Measurements from ENCODE around the gene COBLL1.
"Not testable (repeated sequence)": the region's sequence is repeated elsewhere in the genome, so short reads cannot be mapped to it uniquely, and the experiment has no call there.

The COBLL1 gene

DNA sequence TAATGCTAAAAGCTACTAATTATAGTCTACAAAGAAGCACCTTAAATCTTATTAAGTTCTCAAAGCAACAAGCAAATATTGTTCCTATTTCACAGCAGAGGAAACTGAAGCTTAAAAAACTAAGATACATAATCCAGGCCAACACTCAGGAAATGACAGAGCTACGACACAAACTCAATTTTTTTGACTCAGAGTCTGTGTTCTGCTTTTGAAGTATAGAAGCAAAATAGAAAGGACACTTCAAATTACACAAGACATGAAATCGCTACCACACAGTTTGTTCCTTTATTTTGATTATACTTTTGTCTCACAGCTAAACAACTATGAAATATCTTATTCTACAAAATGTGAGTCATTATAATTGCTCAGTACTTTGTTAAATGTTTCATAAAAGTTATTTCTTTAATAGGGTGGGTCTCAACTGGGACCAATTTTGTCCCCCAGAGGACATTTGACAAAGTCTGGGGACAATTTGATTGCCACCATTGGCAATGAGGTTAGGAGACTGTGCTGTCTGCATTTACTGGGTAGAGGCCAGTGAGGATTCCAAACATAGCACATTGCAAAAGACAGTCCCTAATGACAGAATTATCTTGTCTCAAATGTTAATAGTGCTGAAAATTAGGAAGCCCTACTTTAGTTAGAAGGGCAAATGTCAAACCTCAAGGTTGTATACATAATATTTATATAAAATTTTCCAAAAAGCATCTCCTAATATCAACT, 118.8 kb downstream of the COBLL1 start:
- H3K4me1 ChIP-seq (ENCODE audit: control insufficient read depth, insufficient read depth, low read length, poor library complexity, severe bottlenecking), result no peaks in the 10 kb centered on the region
- H3K4me3 ChIP-seq (ENCODE audit: insufficient read depth, low read depth, low read length, poor library complexity, severe bottlenecking), result no peak overlapping the region
- H3K36me3 ChIP-seq (ENCODE audit: control insufficient read depth, insufficient read depth, low read length), result no peaks in the 10 kb centered on the region
- no peak overlapping the region for H3K27ac ChIP-seq (ENCODE audit: insufficient read depth, low read length, poor library complexity, severe bottlenecking)
- DNase-seq, result no peak
- no peaks in the 10 kb centered on the region for H3K27me3 ChIP-seq (replicated peaks; ENCODE audit: control insufficient read depth, insufficient read depth, low read length, poor library complexity, severe bottlenecking)
- H3K9me3 ChIP-seq (ENCODE audit: control insufficient read depth, low read length), result no peaks in the 10 kb centered on the region

- H3K27ac ChIP-seq (ENCODE audit: insufficient read depth, low read length, poor library complexity, severe bottlenecking), result no peak overlapping the region
- no peaks in the 10 kb centered on the region for H3K36me3 ChIP-seq (ENCODE audit: control insufficient read depth, insufficient read depth, low read length)
- H3K27me3 ChIP-seq (replicated peaks; ENCODE audit: control insufficient read depth, insufficient read depth, low read length, poor library complexity, severe bottlenecking), result no peaks in the 10 kb centered on the region
- H3K9me3 ChIP-seq (ENCODE audit: control insufficient read depth, low read length), result no peaks in the 10 kb centered on the region
- no peak for DNase-seq
- no peaks in the 10 kb centered on the region for H3K4me1 ChIP-seq (ENCODE audit: control insufficient read depth, insufficient read depth, low read length, poor library complexity, severe bottlenecking)
- no peak overlapping the region for H3K4me3 ChIP-seq (ENCODE audit: insufficient read depth, low read depth, low read length, poor library complexity, severe bottlenecking)
Measured at GRCh38 chr2:164721430-164721829, 120.2 kb downstream of the COBLL1 start.

GRCh38 chr2:164719996-164720941, 121.4 kb downstream of the COBLL1 start:
- no peak for DNase-seq
- H3K36me3 ChIP-seq (ENCODE audit: control insufficient read depth, insufficient read depth, low read length), result no peaks in the 10 kb centered on the region
- no peaks in the 10 kb centered on the region for H3K9me3 ChIP-seq (ENCODE audit: control insufficient read depth, low read length)
- H3K27me3 ChIP-seq (replicated peaks; ENCODE audit: control insufficient read depth, insufficient read depth, low read length, poor library complexity, severe bottlenecking), result no peaks in the 10 kb centered on the region
- H3K4me1 ChIP-seq (ENCODE audit: control insufficient read depth, insufficient read depth, low read length, poor library complexity, severe bottlenecking), result no peaks in the 10 kb centered on the region
- no peak overlapping the region for H3K27ac ChIP-seq (ENCODE audit: insufficient read depth, low read length, poor library complexity, severe bottlenecking)
- H3K4me3 ChIP-seq (ENCODE audit: insufficient read depth, low read depth, low read length, poor library complexity, severe bottlenecking), result no peak overlapping the region

GRCh38 chr2:164717000-164717803, 124.4 kb downstream of the COBLL1 start:
- no peaks in the 10 kb centered on the region for H3K9me3 ChIP-seq (ENCODE audit: control insufficient read depth, low read length)
- no peaks in the 10 kb centered on the region for H3K36me3 ChIP-seq (ENCODE audit: control insufficient read depth, insufficient read depth, low read length)
- no peaks in the 10 kb centered on the region for H3K27me3 ChIP-seq (replicated peaks; ENCODE audit: control insufficient read depth, insufficient read depth, low read length, poor library complexity, severe bottlenecking)
- no peak overlapping the region for H3K4me3 ChIP-seq (ENCODE audit: insufficient read depth, low read depth, low read length, poor library complexity, severe bottlenecking)
- no peak for DNase-seq
- no peaks in the 10 kb centered on the region for H3K4me1 ChIP-seq (ENCODE audit: control insufficient read depth, insufficient read depth, low read length, poor library complexity, severe bottlenecking)
- H3K27ac ChIP-seq (ENCODE audit: insufficient read depth, low read length, poor library complexity, severe bottlenecking), result no peak overlapping the region

DNA sequence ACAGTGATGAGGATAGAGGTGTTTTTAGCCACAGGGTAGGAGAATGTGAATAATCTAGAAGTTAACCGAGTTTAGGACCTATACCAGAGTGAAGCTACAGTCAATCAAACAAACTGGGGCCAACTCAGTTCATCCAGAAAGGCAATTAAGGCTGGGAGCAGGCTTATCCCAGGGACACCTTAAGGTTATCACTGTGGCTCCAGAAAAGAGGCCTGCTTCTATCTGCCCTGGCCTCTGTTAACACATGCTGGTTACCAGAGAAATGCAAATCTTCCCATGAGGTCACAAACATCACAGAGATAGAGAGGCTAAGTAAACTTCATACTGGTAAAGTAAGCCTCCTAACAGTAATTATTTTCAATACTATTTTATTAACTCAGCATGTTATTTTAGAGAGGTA, 127.2 kb downstream of the COBLL1 start:
- H3K4me1 ChIP-seq (ENCODE audit: control insufficient read depth, insufficient read depth, low read length, poor library complexity, severe bottlenecking), result no peaks in the 10 kb centered on the region
- H3K36me3 ChIP-seq (ENCODE audit: control insufficient read depth, insufficient read depth, low read length), result no peaks in the 10 kb centered on the region
- no peaks in the 10 kb centered on the region for H3K9me3 ChIP-seq (ENCODE audit: control insufficient read depth, low read length)
- no peak overlapping the region for H3K27ac ChIP-seq (ENCODE audit: insufficient read depth, low read length, poor library complexity, severe bottlenecking)
- H3K27me3 ChIP-seq (replicated peaks; ENCODE audit: control insufficient read depth, insufficient read depth, low read length, poor library complexity, severe bottlenecking), result no peaks in the 10 kb centered on the region
- H3K4me3 ChIP-seq (ENCODE audit: insufficient read depth, low read depth, low read length, poor library complexity, severe bottlenecking), result no peak overlapping the region
- no peak for DNase-seq

- Histone ChIP-seq H3K9me3 (ENCODE audit: control insufficient read depth, low read length) (no peaks in the 10 kb centered on the region), H3K27me3 (replicated peaks; ENCODE audit: control insufficient read depth, insufficient read depth, low read length, poor library complexity, severe bottlenecking) (no peaks in the 10 kb centered on the region), H3K27ac (ENCODE audit: insufficient read depth, low read length, poor library complexity, severe bottlenecking) (no peak overlapping the region), H3K36me3 (ENCODE audit: control insufficient read depth, insufficient read depth, low read length) (no peaks in the 10 kb centered on the region), H3K4me3 (ENCODE audit: insufficient read depth, low read depth, low read length, poor library complexity, severe bottlenecking) (no peak overlapping the region), H3K4me1 (ENCODE audit: control insufficient read depth, insufficient read depth, low read length, poor library complexity, severe bottlenecking) (no peaks in the 10 kb centered on the region)
- DNase-seq, result no peak
Measured at GRCh38 chr2:164711766-164712138, 129.9 kb downstream of the COBLL1 start.

DNA sequence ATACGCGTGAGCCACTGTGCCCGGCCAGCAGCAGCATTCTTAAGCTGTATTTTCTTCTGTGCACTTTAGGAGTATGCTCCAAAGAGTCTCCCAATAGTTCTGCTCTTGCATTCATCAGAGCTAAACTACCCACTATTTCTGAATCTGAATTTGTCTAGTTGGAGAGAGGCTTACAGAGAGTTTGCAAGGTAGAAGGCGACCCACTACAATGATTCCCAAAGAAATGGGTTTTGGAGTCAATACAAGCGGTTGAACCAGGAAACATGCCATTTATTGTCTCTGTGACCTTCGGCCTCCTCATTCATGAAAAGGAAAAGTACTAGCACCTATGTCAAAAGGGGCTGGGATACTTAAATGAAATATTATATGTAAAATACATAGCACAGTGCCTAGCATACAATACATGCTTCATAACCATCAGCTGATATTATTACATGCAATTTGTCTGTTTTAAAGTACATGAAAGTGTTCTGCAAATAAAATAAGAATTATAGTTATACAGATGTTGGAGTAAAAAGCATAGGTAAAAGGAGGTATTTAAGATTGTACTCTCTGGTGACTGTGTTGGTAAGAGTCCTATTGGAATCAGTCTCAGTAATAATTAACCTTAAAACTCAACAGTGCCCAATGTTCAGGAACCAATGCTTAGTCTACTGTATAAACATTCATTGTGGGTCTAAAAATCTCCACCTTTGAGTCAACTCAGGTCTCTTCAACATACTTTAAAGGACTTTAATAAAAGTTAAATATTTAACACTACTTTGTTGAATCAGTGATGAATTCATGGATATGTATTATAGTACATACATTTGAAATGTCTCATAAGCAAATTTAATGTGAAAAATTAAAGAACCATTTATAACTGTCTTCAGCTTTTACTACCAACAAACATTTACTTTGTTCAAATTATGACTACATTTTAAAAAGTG, 130.5 kb downstream of the COBLL1 start:
- no peak for DNase-seq
- Histone ChIP-seq H3K4me3 (ENCODE audit: insufficient read depth, low read depth, low read length, poor library complexity, severe bottlenecking) (no peak overlapping the region), H3K27ac (ENCODE audit: insufficient read depth, low read length, poor library complexity, severe bottlenecking) (no peak overlapping the region), H3K36me3 (ENCODE audit: control insufficient read depth, insufficient read depth, low read length) (no peaks in the 10 kb centered on the region), H3K27me3 (replicated peaks; ENCODE audit: control insufficient read depth, insufficient read depth, low read length, poor library complexity, severe bottlenecking) (no peaks in the 10 kb centered on the region), H3K9me3 (ENCODE audit: control insufficient read depth, low read length) (no peaks in the 10 kb centered on the region), H3K4me1 (ENCODE audit: control insufficient read depth, insufficient read depth, low read length, poor library complexity, severe bottlenecking) (no peaks in the 10 kb centered on the region)

DNA sequence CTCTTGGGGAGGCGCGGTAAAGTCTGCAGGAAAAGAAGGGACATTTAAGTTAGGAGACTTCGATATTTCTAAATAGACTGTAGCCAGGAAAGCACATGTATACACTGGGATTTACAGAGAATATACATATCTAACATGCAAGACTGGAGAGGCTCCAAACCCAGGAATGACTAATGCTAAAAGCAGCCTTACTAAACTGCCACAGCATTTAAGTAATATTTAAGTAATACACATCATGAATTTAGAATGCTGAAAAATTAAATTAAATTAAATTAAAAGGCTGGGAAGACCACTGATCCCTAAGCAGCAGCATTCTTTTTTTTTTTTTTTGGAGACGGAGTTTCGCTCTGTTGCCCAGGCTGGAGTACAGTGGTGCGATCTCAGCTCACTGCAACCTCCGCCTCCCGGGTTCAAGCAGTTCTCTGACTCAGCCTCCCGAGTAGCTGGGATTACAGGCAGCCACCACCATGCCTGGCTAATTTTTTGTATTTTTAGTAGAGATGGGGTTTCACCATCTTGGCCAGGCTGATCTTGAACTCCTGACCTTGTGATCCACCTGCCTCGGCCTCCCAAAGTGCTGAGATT, 131.3 kb downstream of the COBLL1 start:
- not testable (repeated sequence) for H3K27me3 ChIP-seq (replicated peaks; ENCODE audit: control insufficient read depth, insufficient read depth, low read length, poor library complexity, severe bottlenecking); H3K27ac ChIP-seq (ENCODE audit: insufficient read depth, low read length, poor library complexity, severe bottlenecking); DNase-seq; H3K4me1 ChIP-seq (ENCODE audit: control insufficient read depth, insufficient read depth, low read length, poor library complexity, severe bottlenecking); H3K36me3 ChIP-seq (ENCODE audit: control insufficient read depth, insufficient read depth, low read length); H3K9me3 ChIP-seq (ENCODE audit: control insufficient read depth, low read length); H3K4me3 ChIP-seq (ENCODE audit: insufficient read depth, low read depth, low read length, poor library complexity, severe bottlenecking)

DNA sequence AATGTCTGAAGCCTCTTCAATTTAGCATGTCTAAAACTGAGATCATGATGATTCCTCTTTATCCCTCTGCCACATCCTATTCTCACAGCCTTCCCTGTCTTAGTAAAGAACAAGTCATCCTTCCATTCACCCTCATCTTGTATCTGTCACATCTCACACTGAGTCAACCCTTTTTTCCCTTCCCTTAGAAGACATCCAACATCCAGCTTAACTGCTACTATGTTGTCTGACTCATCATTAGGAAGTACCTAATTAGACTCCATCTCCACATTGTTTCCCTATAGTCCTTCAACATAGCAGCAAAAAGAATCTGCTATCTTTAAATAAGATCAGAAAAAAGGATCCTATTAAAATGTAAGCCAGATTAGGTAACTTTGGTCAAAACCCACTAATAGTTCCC, 135.1 kb downstream of the COBLL1 start:
- Histone ChIP-seq H3K27ac (ENCODE audit: insufficient read depth, low read length, poor library complexity, severe bottlenecking) (no peak overlapping the region), H3K4me3 (ENCODE audit: insufficient read depth, low read depth, low read length, poor library complexity, severe bottlenecking) (no peak overlapping the region), H3K9me3 (ENCODE audit: control insufficient read depth, low read length) (no peaks in the 10 kb centered on the region), H3K36me3 (ENCODE audit: control insufficient read depth, insufficient read depth, low read length) (no peaks in the 10 kb centered on the region), H3K27me3 (replicated peaks; ENCODE audit: control insufficient read depth, insufficient read depth, low read length, poor library complexity, severe bottlenecking) (no peaks in the 10 kb centered on the region), H3K4me1 (ENCODE audit: control insufficient read depth, insufficient read depth, low read length, poor library complexity, severe bottlenecking) (no peaks in the 10 kb centered on the region)
- no peak for DNase-seq
